OCI-LY7 (cell line): ENCODE data around the gene MID1. TPM values are rescaled to one million over a fixed set of nuclear protein-coding genes. Genes with fewer than 3 reads are reported as not detected.
A peak's percentile ranks its signal among the peaks of the same experiment; 100 is the strongest.

ENCODE experiments used
- BruUV-seq: library from RNA; stranded (reverse); fragments of 400-500 nt; replicated peaks from 2 replicates; lab custom pipeline; 2021; lab: Mats Ljungman, UMichigan
- CTCF ChIA-PET: fragments of 300-600 bp; sonication (Branson Sonifier 250); formaldehyde crosslinking; loops from one replicate; lab custom pipeline; 2022; ENCODE audit warnings: antibody characterized with exemption; ENCODE audit not compliant: unreplicated experiment; lab: Charles Lee
- POLR2A ChIA-PET: fragments of 300-600 bp; sonication (Branson Sonifier 250); formaldehyde crosslinking; loops from one replicate; lab custom pipeline; 2022; ENCODE audit warnings: antibody characterized with exemption; lab: Charles Lee
- DNase-seq: peaks from one replicate; pipeline ENCODE4 v3.0.0-alpha.2; 2015; ENCODE audit warnings: low spot score
- H2AFZ ChIP-seq: fragments of 200-600 bp; sonication (generic), shearing (Covaris generic); 2 replicates; pipeline ENCODE4 v1.6.1; 2014; ENCODE audit warnings: mild to moderate bottlenecking, antibody characterized with exemption, low read length, moderate library complexity
- H3K27ac ChIP-seq: fragments of 200-600 bp; sonication (generic); 2 replicates; pipeline ENCODE4 v1.5.1; 2014; ENCODE audit warnings: mixed run types, low read depth, mild to moderate bottlenecking, moderate library complexity, low read length, inconsistent platforms; ENCODE audit not compliant: poor library complexity, severe bottlenecking
- H3K36me3 ChIP-seq: fragments of 200-600 bp; sonication (generic); 2 replicates; pipeline ENCODE4 v1.6.1; 2014; ENCODE audit warnings: mild to moderate bottlenecking, antibody characterized with exemption, low read length, moderate library complexity, mixed read lengths; ENCODE audit not compliant: insufficient read depth
- H3K4me1 ChIP-seq: fragments of 200-600 bp; sonication (generic); 2 replicates; pipeline ENCODE4 v1.5.1; 2014; ENCODE audit warnings: mild to moderate bottlenecking, low read length; ENCODE audit not compliant: insufficient read depth, poor library complexity, severe bottlenecking
- H3K4me2 ChIP-seq: fragments of 200-600 bp; sonication (generic); 2 replicates; pipeline ENCODE4 v1.6.1; 2014; ENCODE audit warnings: mild to moderate bottlenecking, low read length
- H3K4me3 ChIP-seq: fragments of 200-600 bp; sonication (generic); 2 replicates; pipeline ENCODE4 v1.5.1; 2014; ENCODE audit warnings: mild to moderate bottlenecking, low read depth, low read length; ENCODE audit not compliant: poor library complexity, severe bottlenecking
- H3K79me2 ChIP-seq: fragments of 200-600 bp; sonication (generic); 2 replicates; pipeline ENCODE4 v1.6.1; 2016; ENCODE audit warnings: low read depth, mild to moderate bottlenecking, low read length, moderate library complexity, mixed read lengths; ENCODE audit not compliant: insufficient read depth
- H3K9me2 ChIP-seq: fragments of 200-600 bp; sonication (generic); 2 replicates; pipeline ENCODE4 v1.6.1; 2016; ENCODE audit warnings: mild to moderate bottlenecking, low read length, mixed read lengths; ENCODE audit not compliant: insufficient read depth
- H3K9me3 ChIP-seq: fragments of 200-600 bp; sonication (generic); 2 replicates; pipeline ENCODE4 v1.6.1; 2014; ENCODE audit warnings: mild to moderate bottlenecking, mixed run types, low read length, mixed read lengths
- H4K20me1 ChIP-seq: fragments of 200-600 bp; sonication (generic); 2 replicates; pipeline ENCODE4 v1.6.1; 2014; ENCODE audit warnings: mild to moderate bottlenecking, antibody characterized with exemption, low read length, moderate library complexity, mixed read lengths; ENCODE audit not compliant: insufficient read depth
- EZH2phosphoT487 ChIP-seq: fragments of 200-600 bp; sonication (generic); IDR thresholded peaks from 2 replicates; pipeline ENCODE4 v1.6.1; 2018; ENCODE audit warnings: low read depth, borderline replicate concordance, mild to moderate bottlenecking, mixed run types, antibody characterized with exemption, low read length, moderate library complexity, mixed read lengths
- intact Hi-C: fragments of 100-400 bp; cut with micrococcal nuclease; formaldehyde crosslinking; loops from one replicate; pipeline ENCODE4 v1.10.0; 2022; ENCODE audit not compliant: unreplicated experiment
- total RNA-seq, 2 experiments: library from RNA; depleted of rRNA in 1 of 2; stranded (reverse); fragments of >200 nt in 1 of 2; shearing (Covaris generic) in 1 of 2; gene quantifications; 2 replicates each; pipeline ENCODE4 v1.2.3, GENCODE V29; 2014 to 2022
- TF ChIP-seq, protein P1 (sequence below): fragments of 200-600 bp; sonication (generic); conservative IDR thresholded peaks from 2 replicates; pipeline ENCODE4 v1.5.1; 2014; ENCODE audit warnings: mild to moderate bottlenecking, antibody characterized with exemption, low read length, moderate library complexity, mixed read lengths

MID1 gene
- total RNA-seq, 2 experiments from 2014 or later, result 0.76 to 1.0 TPM

DNA sequence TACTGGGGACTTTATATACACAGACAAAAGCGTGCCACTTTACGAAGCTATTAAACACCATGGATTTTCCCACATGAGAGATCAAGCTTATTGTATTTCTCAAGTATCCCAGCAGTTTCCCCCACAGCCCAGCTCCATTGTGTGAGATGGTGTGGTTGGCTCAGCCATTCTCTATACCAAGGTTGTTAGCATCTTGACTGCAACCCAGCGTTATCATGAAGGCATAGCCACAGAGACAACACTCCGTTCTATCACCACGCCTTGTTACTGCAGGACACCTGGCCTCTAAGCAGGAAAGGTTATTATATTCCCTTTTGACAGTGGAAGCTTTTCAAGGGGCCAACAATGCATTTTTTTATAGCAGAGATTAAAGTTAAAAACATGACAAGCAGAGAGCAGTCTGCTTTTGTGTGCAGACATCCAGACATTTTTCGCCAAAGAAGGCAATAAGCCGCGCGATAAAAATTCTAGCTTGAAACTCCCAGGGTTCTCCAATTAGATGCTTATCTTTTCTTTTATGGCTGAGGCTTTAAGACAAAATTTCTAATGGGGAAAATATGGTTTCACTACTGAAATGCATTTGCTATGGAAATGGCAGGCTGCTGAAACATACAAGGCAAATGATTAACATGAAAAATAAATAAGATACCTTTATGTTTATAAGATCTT, 206.1 kb downstream of the MID1 start:
- H3K9me2 ChIP-seq, result no peaks in the 10 kb centered on the region
- no peaks in the 10 kb centered on the region for H3K9me3 ChIP-seq
- TF ChIP-seq, protein P1, sequence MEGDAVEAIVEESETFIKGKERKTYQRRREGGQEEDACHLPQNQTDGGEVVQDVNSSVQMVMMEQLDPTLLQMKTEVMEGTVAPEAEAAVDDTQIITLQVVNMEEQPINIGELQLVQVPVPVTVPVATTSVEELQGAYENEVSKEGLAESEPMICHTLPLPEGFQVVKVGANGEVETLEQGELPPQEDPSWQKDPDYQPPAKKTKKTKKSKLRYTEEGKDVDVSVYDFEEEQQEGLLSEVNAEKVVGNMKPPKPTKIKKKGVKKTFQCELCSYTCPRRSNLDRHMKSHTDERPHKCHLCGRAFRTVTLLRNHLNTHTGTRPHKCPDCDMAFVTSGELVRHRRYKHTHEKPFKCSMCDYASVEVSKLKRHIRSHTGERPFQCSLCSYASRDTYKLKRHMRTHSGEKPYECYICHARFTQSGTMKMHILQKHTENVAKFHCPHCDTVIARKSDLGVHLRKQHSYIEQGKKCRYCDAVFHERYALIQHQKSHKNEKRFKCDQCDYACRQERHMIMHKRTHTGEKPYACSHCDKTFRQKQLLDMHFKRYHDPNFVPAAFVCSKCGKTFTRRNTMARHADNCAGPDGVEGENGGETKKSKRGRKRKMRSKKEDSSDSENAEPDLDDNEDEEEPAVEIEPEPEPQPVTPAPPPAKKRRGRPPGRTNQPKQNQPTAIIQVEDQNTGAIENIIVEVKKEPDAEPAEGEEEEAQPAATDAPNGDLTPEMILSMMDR, result no peak
- no peak for TF ChIP-seq EZH2phosphoT487
- DNase-seq, result no peak
- H3K4me2 ChIP-seq, result no peak overlapping the region
- no peak overlapping the region for H3K27ac ChIP-seq
- H3K4me3 ChIP-seq, result no peak overlapping the region
- BruUV-seq, result no TSS peak
- no peaks in the 10 kb centered on the region for H3K36me3 ChIP-seq
- no peaks in the 10 kb centered on the region for H3K79me2 ChIP-seq
- intact Hi-C loops, result no loop called here
- H4K20me1 ChIP-seq, result no peaks in the 10 kb centered on the region
- ChIA-PET CTCF (no interaction called here), POLR2A (no interaction called here)
- no peaks in the 10 kb centered on the region for H3K4me1 ChIP-seq
- H2AFZ ChIP-seq, result no peak overlapping the region

DNA sequence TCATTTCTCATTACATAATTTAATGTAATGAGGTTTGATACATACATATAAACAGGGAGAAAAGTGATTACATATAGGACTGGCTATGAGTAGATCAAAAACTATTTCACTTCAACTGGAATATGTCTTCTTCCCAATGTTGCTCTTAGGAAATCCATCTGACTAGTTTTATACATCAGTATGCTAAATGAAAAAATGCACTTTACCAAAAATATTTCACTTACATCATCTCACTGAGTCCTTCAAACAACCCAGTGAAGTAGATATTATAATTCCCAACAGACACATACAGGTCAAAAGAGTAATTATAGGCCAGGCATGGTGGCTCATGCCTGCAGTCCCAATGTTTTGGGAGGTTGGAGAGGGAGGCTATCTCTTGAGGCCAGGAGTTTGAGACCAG, 215.9 kb downstream of the MID1 start:
- DNase-seq, result no peak
- H3K9me2 ChIP-seq, result no peaks in the 10 kb centered on the region
- TF ChIP-seq, protein P1, result no peak
- no peak for TF ChIP-seq EZH2phosphoT487
- H2AFZ ChIP-seq, result no peak overlapping the region
- no peak overlapping the region for H3K4me3 ChIP-seq
- H3K27ac ChIP-seq, result no peak overlapping the region
- no peaks in the 10 kb centered on the region for H3K4me1 ChIP-seq
- no peak overlapping the region for H3K4me2 ChIP-seq
- no peaks in the 10 kb centered on the region for H3K79me2 ChIP-seq
- no TSS peak for BruUV-seq
- no peaks in the 10 kb centered on the region for H3K9me3 ChIP-seq
- intact Hi-C loops, result no loop called here
- POLR2A ChIA-PET, result no interaction called here
- no peaks in the 10 kb centered on the region for H3K36me3 ChIP-seq
- CTCF ChIA-PET, result no interaction called here
- H4K20me1 ChIP-seq, result no peaks in the 10 kb centered on the region

DNA sequence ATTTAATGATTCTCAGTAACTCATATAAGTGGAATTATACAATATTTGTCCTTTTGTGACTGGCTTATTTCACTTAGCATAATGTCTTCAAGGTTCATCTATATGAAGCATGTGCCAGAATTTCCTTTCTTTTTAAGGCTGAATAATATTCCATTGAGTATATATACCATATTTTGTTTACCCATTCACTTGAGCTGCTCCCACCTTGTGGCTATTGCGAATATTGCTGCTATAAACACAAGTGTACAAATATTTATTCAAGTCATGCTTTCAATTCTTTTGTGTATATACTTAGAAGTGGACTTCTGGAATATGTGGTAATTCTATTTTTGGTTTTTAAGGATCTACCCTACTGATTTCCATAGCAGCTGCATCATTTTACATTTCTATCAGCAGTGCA, 219.1 kb downstream of the MID1 start:
- intact Hi-C loops, result no loop called here
- Histone ChIP-seq H3K4me3 (no peak overlapping the region), H3K79me2 (no peaks in the 10 kb centered on the region), H3K4me1 (no peaks in the 10 kb centered on the region), H3K9me3 (no peaks in the 10 kb centered on the region), H3K9me2 (no peaks in the 10 kb centered on the region), H4K20me1 (no peaks in the 10 kb centered on the region), H3K27ac (no peak overlapping the region), H2AFZ (no peak overlapping the region), H3K4me2 (no peak overlapping the region), H3K36me3 (no peaks in the 10 kb centered on the region)
- no TSS peak for BruUV-seq
- TF ChIP-seq EZH2phosphoT487, result no peak
- TF ChIP-seq, protein P1, result peak; percentile 43
- CTCF ChIA-PET, result no interaction called here
- POLR2A ChIA-PET, result no interaction called here
- DNase-seq, result no peak
